Central memory CD8-positive, alpha-beta T cell (primary cell): ENCODE results near the gene ISYNA1.

ENCODE experiments used
- ATAC-seq: fragments of 150-1000 bp; cut with Tn5 transposase; replicated peaks from 2 replicates; pipeline ENCODE4 v1.10.0; 2022; ENCODE audit warnings: mild to moderate bottlenecking, moderate FRiP score, moderate number of reproducible peaks; ENCODE audit not compliant: poor library complexity, severe bottlenecking; ENCODE audit errors: extremely low read depth
- DNase-seq, 2 donors: peaks; one replicate each; pipeline ENCODE4 v3.0.0; 2021; ENCODE audit warnings: low spot score in 2 of 2
- H3K27ac Mint-ChIP-seq: one replicate; pipeline ENCODE4 v1.8.0; 2022; ENCODE audit warnings: low read depth, mild to moderate bottlenecking, moderate library complexity, mixed read lengths
- H3K27me3 Mint-ChIP-seq: one replicate; pipeline ENCODE4 v1.8.0; 2022; ENCODE audit warnings: mixed read lengths
- H3K36me3 Mint-ChIP-seq: one replicate; pipeline ENCODE4 v1.8.0; 2022; ENCODE audit warnings: mild to moderate bottlenecking, moderate library complexity, mixed read lengths; ENCODE audit not compliant: insufficient read depth
- H3K4me1 Mint-ChIP-seq: one replicate; pipeline ENCODE4 v1.8.0; 2022; ENCODE audit warnings: mixed read lengths
- H3K4me3 Mint-ChIP-seq: one replicate; pipeline ENCODE4 v1.8.0; 2022; ENCODE audit warnings: mild to moderate bottlenecking, moderate library complexity, mixed read lengths
- H3K9me3 Mint-ChIP-seq: one replicate; pipeline ENCODE4 v1.8.0; 2022; ENCODE audit warnings: mixed read lengths

The ISYNA1 gene

DNA sequence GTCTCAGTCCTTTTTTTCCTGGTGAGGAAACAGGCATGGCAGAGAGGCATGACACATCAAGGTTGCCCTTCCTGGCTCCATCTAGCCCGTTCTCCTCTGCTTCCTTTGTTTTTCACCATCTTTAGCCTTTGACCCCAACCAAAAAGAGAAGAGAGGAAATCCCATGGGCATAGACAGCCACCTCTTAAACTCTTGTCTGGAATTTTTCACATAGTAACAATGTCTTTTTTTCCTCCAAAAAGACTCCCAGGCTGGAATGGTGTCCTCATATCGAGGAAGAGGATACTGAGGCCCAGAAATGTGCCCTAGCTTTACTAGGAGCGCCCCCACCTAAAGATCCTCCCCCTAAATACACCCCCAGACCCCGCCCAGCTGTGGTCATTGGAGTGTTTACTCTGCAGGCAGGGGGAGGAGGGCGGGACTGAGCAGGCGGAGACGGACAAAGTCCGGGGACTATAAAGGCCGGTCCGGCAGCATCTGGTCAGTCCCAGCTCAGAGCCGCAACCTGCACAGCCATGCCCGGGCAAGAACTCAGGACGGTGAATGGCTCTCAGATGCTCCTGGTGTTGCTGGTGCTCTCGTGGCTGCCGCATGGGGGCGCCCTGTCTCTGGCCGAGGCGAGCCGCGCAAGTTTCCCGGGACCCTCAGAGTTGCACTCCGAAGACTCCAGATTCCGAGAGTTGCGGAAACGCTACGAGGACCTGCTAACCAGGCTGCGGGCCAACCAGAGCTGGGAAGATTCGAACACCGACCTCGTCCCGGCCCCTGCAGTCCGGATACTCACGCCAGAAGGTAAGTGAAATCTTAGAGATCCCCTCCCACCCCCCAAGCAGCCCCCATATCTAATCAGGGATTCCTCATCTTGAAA lies 52.0 kb downstream of the ISYNA1 start, which contains the start of gene GDF15:
GDF15 (plus strand) TSS at position 484 of the 868 bp plus-strand sequence; CDS start at position 516, 32 bp downstream.
- no peak within 1 kb of the TSS for H3K4me3 Mint-ChIP-seq

DNA sequence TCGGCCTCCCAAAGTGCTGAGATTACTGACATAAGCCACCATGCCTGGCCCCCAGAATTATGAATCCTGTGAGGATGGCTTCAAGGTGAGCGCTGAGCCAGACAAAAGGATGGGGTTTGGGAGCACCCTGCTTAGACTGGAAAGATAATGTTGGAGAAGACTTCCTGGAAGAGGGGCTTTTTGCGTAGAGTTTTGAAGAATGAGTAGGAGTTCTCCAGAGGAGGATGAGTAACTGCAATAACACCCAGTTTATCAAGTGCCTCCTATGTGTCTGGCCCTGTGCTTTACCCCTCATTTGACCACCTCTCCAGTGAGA lies 52.6 kb downstream of the ISYNA1 start:
- Mint-ChIP-seq H3K9me3 (no peaks in the 10 kb centered on the region), H3K36me3 (peaks cover 9% of the 10 kb centered on the region), H3K4me3 (no peak overlapping the region), H3K27me3 (peaks cover 17% of the 10 kb centered on the region), H3K4me1 (peaks cover 6% of the 10 kb centered on the region), H3K27ac (no peak overlapping the region)
- ATAC-seq: no peak
- no peak for DNase-seq

More for the DNA sequence above, 52.0 kb downstream of the ISYNA1 start, which contains the start of gene GDF15:
- Mint-ChIP-seq H3K36me3 (peaks cover 9% of the 10 kb centered on the region), H3K27ac (no peak within 1 kb of the TSS), H3K27me3 (peaks cover 17% of the 10 kb centered on the region), H3K9me3 (no peaks in the 10 kb centered on the region), H3K4me1 (peaks cover 6% of the 10 kb centered on the region)
- DNase-seq (no peak), ATAC-seq (no peak)

DNA sequence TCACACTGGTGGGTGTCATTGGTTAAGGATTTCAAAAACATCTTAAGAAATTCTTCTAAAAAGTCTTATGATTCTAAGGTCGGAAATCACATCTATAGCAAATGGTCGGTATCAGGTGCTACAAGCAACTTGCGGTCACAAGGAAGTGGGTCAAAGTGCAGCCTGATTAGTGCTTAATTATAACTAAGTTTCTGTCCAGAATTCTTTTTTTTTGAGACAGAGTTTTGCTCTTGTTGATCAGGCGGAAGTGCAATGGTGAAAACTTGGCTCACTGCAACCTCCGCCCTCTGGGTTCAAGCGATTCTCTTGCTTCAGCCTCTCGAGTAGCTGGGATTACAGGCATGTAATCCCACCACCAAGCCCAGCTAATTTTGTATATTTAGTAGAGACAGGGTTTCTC lies 53.2 kb downstream of the ISYNA1 start:
- Mint-ChIP-seq H3K4me1 (peaks cover 6% of the 10 kb centered on the region), H3K9me3 (no peaks in the 10 kb centered on the region), H3K36me3 (peaks cover 9% of the 10 kb centered on the region), H3K4me3 (no peak overlapping the region), H3K27me3 (peaks cover 17% of the 10 kb centered on the region), H3K27ac (no peak overlapping the region)
- no peak for ATAC-seq
- no peak for DNase-seq
